ENCODE data around the gene BICRA.
"Not testable (repeated sequence)": the region's sequence is repeated elsewhere in the genome, so short reads cannot be mapped to it uniquely, and the experiment has no call there.

BICRA gene

DNA sequence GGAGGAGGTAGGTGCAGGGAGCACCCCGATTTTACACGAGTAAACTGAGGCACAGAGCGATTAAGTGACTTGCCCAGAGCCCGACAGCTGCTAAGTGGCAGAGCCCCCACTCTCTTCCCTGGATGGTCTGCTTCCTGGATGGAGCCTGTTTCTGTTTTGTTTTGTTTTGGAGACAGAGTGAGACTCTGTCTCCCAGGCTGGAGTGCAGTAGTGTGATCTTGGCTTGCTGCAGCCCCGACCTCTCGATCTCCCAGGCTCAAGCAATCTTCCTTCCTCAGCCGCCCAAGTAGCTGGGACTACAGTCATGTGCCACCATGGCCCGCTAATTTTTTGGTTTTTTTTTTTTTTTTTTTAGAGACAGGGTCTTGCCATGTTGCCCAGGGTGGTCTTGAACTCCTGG, 17.3 kb downstream of the BICRA start:
- DNase-seq, result no peak

DNA sequence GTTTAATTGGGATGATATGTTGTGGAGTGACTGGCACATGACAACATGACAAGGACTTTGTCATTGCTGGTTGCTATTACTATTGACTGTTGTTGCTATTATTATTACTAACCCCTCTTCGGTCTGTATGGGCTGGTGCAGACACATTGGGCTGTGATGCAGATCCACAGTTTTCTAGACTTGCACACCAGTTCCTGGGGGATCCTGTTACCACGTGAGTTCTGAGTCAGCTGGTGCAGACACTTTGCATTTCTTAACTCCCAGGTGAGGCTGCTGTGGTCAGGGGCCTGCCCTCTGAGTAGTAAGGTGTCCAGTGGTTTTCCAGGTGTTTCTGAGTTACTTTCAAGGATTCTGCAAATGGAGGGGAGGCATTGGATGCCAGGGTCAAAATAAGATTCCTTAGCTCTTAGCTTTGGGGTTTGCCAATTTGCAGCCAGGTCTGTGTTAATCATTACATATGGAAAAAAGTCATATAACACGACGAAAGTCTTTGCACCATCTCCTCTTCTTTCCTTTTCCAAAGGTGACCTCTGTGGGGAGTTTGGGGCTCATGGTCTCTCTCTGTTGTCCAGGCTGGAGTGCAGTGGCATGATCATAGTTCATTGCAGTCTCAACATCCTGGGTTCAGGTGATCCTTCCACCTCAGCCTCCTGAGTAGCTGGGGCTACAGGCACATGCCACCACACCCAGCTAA, 19.3 kb downstream of the BICRA start:
- no peak for DNase-seq

DNA sequence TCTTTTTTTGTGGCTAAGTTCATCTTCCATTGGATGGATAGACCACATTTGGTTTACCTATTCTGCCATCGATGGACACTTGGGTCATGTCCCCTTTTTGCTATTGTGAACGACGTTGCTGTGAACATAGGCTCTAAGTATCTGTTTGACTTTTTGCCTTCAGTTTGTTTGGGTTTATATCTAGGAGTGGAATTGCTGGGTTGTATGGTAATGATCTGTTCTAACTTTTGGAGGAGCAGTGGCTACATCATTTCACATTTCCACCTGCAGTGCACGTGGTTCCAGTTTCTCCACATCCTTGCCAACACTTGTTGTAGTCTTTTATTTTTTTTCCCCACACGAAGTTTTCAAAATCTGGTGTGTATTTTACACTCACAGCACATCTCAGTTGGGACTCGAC, 21.7 kb downstream of the BICRA start:
- no peak for DNase-seq

DNA sequence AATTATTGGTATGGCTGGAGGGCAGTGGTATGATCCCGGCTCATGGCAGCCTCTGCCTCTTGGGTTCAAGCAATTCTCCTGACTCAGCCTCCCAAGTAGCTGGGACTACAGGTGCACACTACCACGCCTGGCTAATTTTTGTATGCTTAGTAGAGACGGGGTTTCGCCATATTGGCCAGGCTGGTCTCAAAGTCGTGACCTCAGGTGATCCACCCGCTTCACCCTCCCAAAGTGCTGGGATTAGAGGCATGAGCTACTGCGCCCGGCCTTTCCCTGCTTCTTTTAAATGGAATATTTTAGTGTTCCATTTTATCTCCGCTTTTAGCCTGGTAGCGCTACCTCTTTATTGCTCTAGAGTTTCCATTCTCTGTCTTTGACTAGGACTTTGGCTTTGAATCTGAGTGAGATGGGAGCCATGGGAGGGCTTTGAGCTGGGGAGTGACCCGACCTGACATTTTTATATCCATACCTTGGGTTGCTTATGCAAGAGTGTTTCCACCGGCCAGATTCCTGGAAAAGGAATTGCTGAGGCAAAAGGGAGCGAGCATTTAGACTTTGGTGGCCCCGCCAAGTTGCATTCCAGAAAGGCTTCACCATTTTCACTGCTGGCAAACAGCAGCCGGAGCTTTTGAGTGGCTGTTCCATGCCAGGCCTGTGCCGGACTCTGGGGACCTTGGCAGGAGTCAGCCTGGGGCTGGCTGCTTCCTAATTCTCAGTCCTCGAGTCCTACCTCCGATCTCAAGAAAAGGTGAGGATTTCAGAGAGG, 22.9 kb downstream of the BICRA start:
- peak in 2 of 56 donors; percentile 14 to 21 for DNase-seq

DNA sequence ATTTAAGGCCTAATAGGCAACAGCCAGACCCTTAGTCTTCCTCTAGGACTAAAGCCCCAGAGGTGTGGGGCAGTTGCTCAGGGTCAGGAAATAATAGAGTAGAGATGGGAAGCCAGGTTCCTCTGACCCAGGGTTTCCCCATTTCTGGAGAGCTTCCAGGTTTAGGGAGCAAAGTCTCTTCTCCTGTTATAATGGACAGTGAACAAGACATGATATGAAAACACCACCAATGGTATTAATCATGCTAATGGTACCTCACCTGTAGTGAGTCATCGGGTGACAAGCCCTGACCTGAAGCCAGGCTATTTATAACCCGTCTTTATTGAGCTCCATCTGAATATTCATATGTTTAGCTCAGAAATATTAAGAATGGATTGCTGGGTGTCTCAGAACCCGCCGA, 24.6 kb downstream of the BICRA start:
- DNase-seq, result no peak

DNA sequence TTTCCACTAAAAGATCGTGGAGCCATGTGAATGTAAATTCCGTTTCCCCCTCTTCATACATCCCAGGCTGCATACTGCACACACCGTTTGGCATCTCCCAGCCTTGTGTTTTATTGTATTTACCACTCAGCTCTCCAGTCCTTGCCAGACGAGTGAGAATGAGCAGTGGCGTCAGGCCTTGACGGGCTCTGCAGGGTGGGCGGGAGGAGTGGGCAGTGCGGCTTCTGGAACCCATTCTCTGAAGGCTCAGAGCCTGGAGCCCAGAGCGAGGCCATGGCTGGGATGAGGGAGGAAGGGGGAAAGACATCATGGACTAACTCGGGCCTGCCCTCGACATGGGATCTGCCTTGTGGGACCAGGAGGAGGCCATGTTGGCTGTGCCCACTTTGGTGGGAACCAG, 25.1 kb downstream of the BICRA start:
- DNase-seq, result no peak

DNA sequence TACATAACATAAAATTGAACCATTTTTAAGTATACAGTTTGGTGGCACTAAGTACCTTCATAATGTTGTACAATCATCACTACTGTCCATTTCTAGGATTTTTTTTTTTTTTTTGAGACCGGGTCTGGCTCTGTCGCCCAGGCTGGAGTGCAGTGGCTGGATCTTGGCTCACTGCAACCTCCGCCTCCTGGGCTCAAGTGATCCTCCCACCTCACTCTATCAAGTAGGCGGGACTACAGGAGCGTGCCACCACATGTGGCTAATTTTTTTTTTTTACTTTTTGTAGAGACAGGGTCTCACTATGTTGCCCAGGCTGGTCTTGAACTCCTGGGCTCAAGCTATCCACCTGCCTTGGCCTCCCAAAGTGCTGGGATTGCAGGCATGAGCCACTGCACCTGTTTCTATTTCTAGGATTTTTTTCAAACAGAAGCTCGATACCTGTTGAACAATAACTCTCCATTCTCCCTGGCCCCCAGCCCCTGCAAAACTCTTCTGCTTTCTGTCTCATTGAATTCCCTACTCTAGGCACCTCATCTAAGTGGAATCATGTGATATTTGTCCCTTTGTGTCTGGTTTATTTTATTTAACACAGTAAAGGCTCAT, 26.3 kb downstream of the BICRA start:
- not testable (repeated sequence) for DNase-seq

DNA sequence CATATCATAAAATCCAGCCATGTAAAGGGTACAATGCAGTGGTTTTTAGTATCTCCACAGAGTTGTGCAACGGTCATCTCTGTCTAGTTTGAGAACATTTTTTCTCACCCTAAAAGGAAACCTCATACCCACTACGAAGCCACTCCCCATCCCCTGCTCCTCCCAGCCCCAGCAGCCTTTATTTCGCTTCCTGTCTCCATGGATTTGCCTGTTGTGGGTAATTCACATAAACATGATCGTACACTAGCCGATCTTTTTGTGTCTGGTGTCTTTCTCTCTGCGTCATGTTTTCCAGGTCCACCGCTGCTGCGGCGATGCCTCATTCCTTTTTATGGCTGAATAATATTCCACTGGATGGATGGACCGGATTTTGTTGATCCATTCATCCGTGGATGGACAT, 28.6 kb downstream of the BICRA start:
- DNase-seq, result no peak

DNA sequence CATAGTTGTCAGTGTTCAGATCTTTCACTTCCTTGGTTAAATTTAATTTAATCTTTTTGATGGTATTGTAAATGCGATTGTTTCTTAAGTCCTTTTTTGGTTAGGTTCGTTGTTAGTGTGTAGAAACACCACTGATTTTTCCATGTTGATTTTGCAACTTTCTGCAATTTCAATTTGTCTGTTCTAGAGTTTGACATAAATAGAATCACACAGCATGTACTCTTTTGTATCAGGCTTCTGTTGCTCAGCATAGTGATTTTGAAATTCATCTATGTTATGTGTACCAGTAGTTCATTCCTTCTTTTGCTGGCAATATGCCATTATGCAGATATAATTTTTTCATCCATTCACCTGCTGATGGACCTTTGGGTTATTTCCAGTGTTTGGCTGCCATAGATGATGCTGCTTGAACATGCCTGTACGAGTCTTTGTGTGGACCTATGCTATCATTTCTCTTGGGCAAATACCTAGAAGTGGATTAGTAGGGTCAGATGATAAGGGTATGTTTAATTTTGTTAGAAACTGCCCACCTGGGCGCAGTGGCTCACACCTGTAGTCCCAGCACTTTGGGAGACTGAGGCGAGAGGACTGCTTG, 33.1 kb downstream of the BICRA start:
- DNase-seq, result no peak

DNA sequence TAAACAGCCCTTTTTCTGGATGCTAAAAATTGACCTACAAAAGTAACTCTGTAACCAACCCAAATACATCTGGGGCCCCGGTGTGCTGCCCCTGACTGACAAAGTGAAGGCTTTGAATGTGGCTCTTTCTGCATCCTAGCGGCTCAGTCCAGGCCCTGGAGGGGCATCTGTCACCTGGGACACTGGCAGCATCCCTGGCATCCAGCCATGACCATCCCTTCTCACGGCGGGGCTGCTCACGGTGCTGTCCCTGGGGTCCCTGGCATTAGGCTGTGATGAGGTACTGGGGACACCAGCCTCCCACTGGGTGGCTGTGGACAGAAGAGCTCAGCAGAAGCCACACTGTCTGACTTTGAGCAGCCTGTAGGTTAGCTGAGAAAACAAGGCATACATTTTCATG, 34.3 kb downstream of the BICRA start:
- DNase-seq, result no peak

DNA sequence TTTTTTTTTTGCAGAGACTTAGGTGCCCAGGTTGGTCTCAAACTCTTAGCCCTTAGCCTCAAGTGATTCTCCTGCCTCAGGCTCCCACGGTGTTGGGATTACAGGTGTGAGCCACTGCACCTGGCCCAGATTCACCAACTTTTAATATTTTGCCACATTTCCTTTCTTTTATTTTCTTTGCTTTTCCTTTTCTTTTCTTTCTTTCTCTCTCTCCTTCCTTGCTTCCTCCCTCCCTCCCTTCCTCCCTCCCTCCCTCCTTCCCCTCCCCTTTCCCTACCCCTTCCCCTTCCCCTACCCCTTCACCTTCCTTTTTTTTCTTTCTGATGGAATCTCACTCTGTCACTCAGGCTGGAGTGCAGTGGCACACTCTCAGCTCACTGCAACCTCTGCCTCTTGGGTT, 35.3 kb downstream of the BICRA start:
- DNase-seq, result no peak

DNA sequence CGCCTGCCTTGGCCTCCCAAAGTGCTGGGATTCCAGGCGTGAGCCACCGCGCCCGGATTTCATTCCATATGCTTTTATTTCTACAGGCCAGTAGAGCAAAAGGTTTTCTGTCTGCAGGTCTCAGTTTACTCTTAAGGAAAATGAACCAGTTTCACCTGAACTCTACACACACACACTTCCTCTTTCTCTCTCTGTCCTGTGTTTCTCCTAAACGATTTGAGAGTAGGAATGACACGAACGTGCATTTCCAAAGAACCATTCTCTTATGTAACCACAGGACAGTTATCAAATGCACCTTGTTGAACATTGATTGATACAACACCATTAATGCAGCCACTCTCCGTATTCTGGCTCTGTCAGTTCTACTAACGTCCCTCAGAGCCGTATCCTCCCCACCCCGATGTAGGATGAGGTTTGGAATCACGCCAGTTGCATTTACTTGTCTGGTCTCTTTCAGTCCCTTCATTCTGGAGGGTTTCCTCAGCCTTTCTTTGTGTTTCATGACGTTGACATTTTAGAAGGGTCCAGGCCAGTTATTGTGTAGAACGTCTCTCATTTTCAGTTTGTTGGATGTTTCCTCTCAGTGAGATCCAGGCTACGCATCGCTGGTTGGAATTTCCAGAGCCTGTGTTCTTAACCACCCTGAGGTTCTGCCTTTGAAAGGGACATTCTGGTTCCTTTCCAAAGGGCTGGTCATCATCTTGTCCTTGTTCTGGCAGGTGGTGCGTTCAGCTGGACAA, 36.0 kb downstream of the BICRA start:
- peak in 1 of 56 donors; percentile 34 for DNase-seq

DNA sequence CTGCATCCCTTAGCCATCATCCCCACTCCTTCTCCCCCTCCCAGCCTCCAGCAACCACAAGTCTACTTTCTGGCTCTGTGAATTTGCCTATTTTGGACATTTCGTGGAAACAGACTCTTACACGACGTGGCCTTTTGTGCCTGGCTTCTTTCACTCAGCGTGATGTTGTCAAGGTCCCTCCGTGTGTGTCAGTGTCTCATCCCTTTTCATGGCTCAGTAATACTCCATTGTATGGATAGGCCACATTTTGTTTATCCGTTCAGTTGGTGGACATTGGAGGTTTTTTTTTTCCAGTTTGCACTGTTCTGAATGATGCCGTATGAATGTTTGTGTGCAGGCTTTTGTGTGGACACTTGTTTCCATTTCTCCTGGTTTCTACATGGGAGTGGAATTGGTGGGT, 38.0 kb downstream of the BICRA start:
- DNase-seq, result no peak

DNA sequence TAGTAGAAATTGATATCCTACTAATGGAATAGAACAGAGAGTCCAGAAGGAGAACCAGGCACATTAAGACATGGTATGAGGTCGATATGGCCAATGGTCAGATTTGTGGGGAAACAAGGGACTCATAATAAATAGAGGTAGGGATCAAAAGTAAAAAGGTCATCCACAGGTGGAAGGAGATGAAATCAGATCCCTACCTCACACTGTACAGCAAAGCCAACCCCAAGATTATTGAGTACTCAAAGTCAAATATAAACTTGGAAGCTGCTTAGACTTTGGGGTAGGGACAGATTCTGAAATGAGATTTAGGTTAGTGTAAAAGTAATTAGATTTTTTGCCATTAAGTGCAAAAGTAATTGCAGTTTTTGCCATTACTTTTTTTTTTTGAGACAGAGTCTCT, 40.7 kb downstream of the BICRA start:
- no peak for DNase-seq

DNA sequence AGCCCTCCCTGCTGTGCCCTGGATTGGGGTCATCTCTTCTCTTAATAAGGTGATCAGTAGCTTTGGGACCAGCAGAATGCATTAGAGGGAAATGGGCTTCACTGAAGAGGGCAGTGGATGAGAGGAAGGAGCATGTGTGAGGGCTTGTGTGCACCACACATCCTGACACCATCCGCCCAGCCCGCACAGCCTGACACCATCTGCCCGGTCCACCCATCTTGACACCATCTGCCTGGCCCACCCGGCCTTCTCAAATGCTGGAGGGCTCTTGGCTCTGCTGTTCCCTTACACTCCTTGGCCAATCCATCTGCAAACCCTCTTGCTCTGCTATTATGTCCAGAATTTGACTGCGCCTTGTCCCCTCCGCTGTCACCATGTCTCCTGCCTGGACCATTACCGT, 41.8 kb downstream of the BICRA start:
- DNase-seq, result no peak

DNA sequence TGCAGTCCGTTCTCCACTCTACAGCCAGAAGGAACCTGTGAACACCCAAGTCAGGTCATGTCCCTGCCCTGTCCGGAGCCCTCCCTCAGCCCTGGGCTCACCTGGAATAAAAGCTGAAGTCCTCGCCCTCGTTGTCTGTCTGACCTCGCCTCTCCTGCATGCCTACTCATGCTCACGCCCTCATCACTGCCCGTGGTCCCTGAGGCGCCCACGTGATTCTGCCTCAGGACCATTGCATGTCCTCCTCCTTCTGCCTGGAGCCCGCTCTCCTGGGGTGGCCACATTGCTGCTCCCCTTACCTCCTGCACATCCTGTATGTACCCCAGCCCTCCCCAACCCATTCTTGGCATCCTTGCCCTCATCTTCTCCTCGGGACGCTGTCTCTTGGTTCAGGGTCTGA, 42.2 kb downstream of the BICRA start:
- no peak for DNase-seq

DNA sequence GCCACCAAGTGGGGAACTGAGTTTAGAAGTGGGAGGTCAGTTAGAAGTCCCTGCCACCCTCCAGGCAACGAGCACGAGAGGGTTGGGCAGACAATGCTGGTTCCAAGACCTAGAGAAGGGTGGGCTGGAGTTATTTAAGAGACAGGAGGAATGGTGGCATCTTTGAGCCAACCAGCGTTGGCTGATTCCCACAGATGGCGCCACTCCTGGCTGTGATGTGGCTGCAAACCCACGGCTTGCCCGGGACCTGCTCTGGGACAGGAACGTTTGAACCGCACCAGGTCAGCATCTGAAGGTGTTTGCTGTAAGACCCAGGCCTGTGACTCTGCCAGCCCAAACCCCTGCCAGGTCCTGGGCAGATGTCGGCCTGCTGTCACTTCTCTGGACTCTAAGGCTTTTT, 42.8 kb downstream of the BICRA start:
- DNase-seq, result no peak

DNA sequence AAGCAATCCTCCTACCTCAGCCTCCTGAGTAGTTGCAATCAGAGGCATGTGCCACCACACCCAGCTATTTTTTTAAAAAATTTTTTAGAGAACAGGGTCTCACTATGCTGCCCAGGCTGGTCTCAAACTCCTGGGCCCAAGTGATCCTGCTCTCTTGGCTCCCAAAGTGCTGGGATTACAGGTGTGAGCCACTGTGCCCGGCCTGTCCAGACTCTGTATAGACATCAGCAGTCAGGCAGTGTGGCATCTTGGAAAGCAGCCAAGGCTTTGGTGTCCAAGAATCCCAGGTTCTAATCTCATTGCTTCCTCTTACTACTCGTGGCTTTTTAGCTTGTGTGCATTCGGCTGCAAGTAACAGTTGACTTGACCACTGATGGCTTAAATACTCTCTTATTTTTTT, 43.4 kb downstream of the BICRA start:
- peak in 1 of 56 donors; percentile 32 for DNase-seq

DNA sequence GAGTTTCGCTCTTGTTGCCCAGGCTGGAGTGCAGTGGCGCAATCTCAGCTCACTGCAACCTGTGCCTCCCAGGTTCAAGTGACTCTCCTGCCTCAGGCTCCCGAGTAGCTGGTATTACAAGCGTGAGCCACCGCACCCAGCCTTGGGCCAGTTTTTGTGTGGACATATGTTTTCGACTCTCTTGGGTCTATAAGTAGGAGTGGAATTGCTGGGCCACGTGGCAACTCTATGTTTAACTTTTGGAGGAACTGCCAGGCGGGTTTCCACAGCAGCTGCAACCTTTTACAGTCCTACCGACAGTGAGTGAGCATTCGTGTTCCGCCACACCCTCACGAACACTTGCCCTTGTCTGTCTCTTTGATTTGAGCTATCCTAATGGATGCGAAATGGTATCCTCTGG, 44.9 kb downstream of the BICRA start:
- no peak for DNase-seq

DNA sequence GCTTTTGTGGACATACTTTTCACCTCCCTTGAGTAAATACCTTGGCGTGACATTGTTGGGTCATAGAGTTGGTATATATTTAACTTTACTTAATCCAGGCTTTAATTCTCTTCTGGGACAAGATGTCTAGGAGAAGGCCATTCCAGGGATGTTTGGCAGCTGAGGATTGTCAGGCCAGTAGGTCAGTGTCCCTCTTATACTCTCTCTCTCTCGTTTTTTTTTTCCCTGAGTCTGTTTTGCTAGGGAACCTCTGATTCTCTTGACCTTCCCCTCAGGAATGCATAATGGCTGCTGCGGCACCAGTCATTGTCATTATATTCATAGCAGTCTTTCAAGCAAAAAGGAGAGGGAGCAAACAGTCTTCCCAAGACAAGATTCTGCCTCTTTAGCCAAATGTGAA, 48.8 kb downstream of the BICRA start:
- DNase-seq, result no peak

Measured in amygdala (tissue), 56 donors.